Esophagus muscularis mucosa (tissue), 4 donors: ENCODE measurements around the gene SDHB. TPM values are rescaled to one million over a fixed set of nuclear protein-coding genes. Genes with fewer than 3 reads are reported as not detected.

Source experiments
- DNase-seq: peaks from one replicate; pipeline ENCODE4 v3.0.0-alpha.2; 2017; ENCODE audit errors: extremely low spot score
- H3K27ac ChIP-seq, 4 donors: fragments of 200-600 bp; sonication (generic); replicated peaks in 1 of 4; 1 replicate in 3 of 4; 2 replicates in 1 of 4; pipeline ENCODE4 v1.5.1; 2016 to 2019; ENCODE audit warnings: mild to moderate bottlenecking in 1 of 4
- H3K27me3 ChIP-seq, 4 donors: fragments of 200-600 bp; sonication (generic); one replicate each; pipeline versions ENCODE4 v1.5.1 to v1.6.0; 2016 to 2019
- H3K36me3 ChIP-seq, 4 donors: fragments of 200-600 bp; sonication (generic); one replicate each; pipeline ENCODE4 v1.5.1; 2016 to 2019
- H3K4me1 ChIP-seq, 4 donors: fragments of 200-600 bp; sonication (generic); one replicate each; pipeline ENCODE4 v1.5.1; 2016 to 2019
- H3K4me3 ChIP-seq, 4 donors: fragments of 200-600 bp; sonication (generic); 1 replicate in 2 of 4; 2 replicates in 2 of 4; pipeline ENCODE4 v1.5.1; 2016 to 2019; ENCODE audit warnings: mild to moderate bottlenecking in 4 of 4, moderate library complexity in 1 of 4
- H3K9me3 ChIP-seq, 4 donors: fragments of 200-600 bp; sonication (generic); 1 replicate in 3 of 4; 2 replicates in 1 of 4; pipeline ENCODE4 v1.5.1; 2016 to 2019
- EP300 ChIP-seq: sonication (generic); formaldehyde crosslinking; IDR thresholded peaks from one replicate; pipeline ENCODE4 v1.6.1; 2017; ENCODE audit warnings: antibody characterized with exemption
- POLR2A ChIP-seq: fragments of 450-650 bp; IDR thresholded peaks from one replicate; pipeline ENCODE4 v1.6.1; 2017; ENCODE audit warnings: antibody characterized with exemption, moderate library complexity, mild to moderate bottlenecking, low read depth
- POLR2AphosphoS5 ChIP-seq, 2 donors: sonication (generic); formaldehyde crosslinking; IDR thresholded peaks; one replicate each; pipeline ENCODE4 v1.6.1; 2017; ENCODE audit warnings: antibody characterized with exemption in 2 of 2
- WGBS: methylation state at CpG from one replicate; pipeline ENCODE4 v1.1.5; 2018; 5-methylcytosine and 5-hydroxymethylcytosine counted together
- intact Hi-C: fragments of 100-400 bp; cut with DNase I; formaldehyde crosslinking; loops from one replicate; pipeline ENCODE4 v1.15.1; 2023
- total RNA-seq, 4 donors: library from RNA; depleted of rRNA; stranded (reverse); fragments of >200 nt; gene quantifications; one replicate each; pipeline versions ENCODE4 v1.1.0 to v1.2.1, GENCODE V29; 2016
- TF ChIP-seq, protein P1 (sequence below), 3 experiments: fragments of 200-600 bp in 2 of 3; fragments of 450-650 bp in 1 of 3; sonication (generic) in 2 of 3; IDR thresholded peaks; one replicate each; pipeline ENCODE4 v1.5.1; 2017 to 2019; ENCODE audit warnings: antibody characterized with exemption in 3 of 3, mild to moderate bottlenecking in 2 of 3, moderate library complexity in 1 of 3

SDHB gene
- total RNA-seq, 4 donors from 2014 or later, result 95.4 to 129 (median 120) TPM

DNA sequence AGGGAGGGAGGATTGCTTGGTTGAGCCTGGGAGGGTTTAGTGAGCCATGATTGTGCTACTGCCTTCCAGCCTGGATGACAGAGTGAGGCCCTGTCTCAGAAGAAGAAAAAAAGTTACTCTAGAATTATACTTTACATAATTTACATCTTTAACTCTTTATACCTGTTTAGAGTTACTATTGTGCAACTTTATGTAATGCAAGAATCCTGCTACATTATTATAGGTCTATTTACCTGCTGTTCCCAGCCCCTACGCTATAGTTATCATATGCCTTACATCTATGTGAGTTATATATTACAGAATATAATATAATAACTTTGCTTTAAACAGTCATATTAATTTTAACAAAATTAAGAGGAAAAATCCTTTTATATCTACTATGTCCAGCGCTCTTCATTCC, 14.3 kb downstream of the SDHB start:
- H3K36me3 ChIP-seq, result peaks cover 42 to 81% (median 64%) of the 10 kb centered on the region in 4 donors
- DNase-seq, result no peak
- H3K27me3 ChIP-seq, result no peaks in the 10 kb centered on the region
- H3K4me3 ChIP-seq, result no peak overlapping the region
- H3K9me3 ChIP-seq, result no peaks in the 10 kb centered on the region
- intact Hi-C loops, result no loop called here
- TF ChIP-seq EP300 (no peak), POLR2A (no peak), POLR2AphosphoS5 (IDR thresholded peaks at IDR 0.05) (no peak)
- TF ChIP-seq, protein P1, sequence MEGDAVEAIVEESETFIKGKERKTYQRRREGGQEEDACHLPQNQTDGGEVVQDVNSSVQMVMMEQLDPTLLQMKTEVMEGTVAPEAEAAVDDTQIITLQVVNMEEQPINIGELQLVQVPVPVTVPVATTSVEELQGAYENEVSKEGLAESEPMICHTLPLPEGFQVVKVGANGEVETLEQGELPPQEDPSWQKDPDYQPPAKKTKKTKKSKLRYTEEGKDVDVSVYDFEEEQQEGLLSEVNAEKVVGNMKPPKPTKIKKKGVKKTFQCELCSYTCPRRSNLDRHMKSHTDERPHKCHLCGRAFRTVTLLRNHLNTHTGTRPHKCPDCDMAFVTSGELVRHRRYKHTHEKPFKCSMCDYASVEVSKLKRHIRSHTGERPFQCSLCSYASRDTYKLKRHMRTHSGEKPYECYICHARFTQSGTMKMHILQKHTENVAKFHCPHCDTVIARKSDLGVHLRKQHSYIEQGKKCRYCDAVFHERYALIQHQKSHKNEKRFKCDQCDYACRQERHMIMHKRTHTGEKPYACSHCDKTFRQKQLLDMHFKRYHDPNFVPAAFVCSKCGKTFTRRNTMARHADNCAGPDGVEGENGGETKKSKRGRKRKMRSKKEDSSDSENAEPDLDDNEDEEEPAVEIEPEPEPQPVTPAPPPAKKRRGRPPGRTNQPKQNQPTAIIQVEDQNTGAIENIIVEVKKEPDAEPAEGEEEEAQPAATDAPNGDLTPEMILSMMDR (IDR thresholded peaks at IDR 0.05), result no peak
- peaks cover 0 to 4% (median under 1%) of the 10 kb centered on the region in 4 donors for H3K4me1 ChIP-seq
- WGBS, result 99% methylated on average over 2 of the region's 2 CpGs
- H3K27ac ChIP-seq, result no peak overlapping the region

DNA sequence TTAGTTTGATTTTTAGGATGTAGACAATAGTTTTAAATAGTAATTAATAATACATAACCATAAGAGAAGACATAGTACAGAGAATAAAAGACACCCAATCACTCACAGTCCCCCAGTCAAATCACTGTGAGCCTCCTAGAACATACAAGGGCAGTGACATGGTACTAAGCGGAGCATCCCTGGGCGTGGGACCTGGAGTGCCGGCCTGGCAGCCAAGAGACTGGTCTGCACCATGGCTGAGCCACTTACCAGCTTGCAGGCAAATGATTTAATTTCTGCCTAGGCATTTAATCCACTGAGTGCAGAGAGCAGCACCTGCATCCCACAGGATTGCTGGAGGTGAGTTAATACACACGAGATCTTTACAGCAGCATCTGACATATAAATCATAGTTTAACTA, 20.4 kb downstream of the SDHB start:
- no peaks in the 10 kb centered on the region for H3K9me3 ChIP-seq
- intact Hi-C loops, result no loop called here
- peaks cover 0 to 4% (median 0%) of the 10 kb centered on the region in 4 donors for H3K4me1 ChIP-seq
- H3K4me3 ChIP-seq, result no peak overlapping the region
- no peaks in the 10 kb centered on the region for H3K27me3 ChIP-seq
- WGBS, result 92% methylated on average over 4 of the region's 4 CpGs
- no peak for DNase-seq
- no peak for TF ChIP-seq EP300
- no peak for TF ChIP-seq POLR2AphosphoS5 (IDR thresholded peaks at IDR 0.05)
- TF ChIP-seq, protein P1 (IDR thresholded peaks at IDR 0.05), result no peak
- TF ChIP-seq POLR2A, result no peak
- H3K27ac ChIP-seq, result no peak overlapping the region
- peaks cover 44 to 83% (median 52%) of the 10 kb centered on the region in 4 donors for H3K36me3 ChIP-seq

DNA sequence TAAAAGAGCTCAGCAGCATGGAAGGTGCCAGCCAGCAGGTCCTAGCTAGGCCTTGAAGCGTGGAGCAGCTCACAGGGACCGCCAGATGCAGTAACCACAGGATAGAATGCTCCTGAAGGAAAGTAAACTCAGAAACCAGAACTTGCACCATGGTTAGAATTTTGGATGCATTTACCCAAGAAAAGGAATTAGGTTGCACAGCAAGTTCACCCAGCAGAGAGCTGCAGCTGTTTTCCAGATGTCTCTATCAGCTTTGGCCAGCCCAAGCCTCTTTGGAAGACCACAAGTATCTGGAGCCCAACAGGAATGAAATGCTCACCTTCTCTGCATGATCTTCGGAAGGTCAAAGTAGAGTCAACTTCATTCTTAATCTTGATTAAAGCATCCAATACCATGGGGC, 21.1 kb downstream of the SDHB start:
- peaks cover 0 to 4% (median 0%) of the 10 kb centered on the region in 4 donors for H3K4me1 ChIP-seq
- WGBS, result 89% methylated on average over 3 of the region's 3 CpGs
- intact Hi-C loops, result no loop called here
- H3K27me3 ChIP-seq, result no peaks in the 10 kb centered on the region
- no peak for DNase-seq
- no peak overlapping the region for H3K27ac ChIP-seq
- H3K4me3 ChIP-seq, result no peak overlapping the region
- H3K36me3 ChIP-seq, result peaks cover 49 to 83% (median 53%) of the 10 kb centered on the region in 4 donors
- TF ChIP-seq, protein P1 (IDR thresholded peaks at IDR 0.05), result no peak
- no peak for TF ChIP-seq POLR2A
- no peak for TF ChIP-seq EP300
- no peak for TF ChIP-seq POLR2AphosphoS5 (IDR thresholded peaks at IDR 0.05)
- no peaks in the 10 kb centered on the region for H3K9me3 ChIP-seq

DNA sequence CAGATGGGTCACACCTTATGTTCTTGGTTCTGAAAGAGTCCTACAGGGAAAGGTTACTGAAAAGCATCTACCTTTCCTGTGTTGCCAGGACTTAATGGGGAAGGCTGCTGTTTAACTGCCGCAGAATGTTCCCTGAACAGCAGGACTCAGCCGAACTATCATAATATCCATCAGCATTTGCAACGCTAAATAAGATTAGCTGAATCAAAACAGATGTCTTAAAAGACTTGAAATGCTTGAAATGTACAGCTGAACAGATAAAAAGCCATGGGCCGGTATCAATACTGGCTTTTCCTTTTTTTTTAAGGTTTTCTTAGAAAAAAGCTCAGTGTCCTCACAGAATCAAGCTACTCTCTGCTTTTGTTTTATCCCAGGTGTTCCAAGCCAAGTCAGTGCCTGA, 22.4 kb downstream of the SDHB start:
- H3K27ac ChIP-seq, result no peak overlapping the region
- WGBS, result 76% methylated on average over 4 of the region's 4 CpGs
- H3K4me1 ChIP-seq, result peaks cover 0 to 4% (median 0%) of the 10 kb centered on the region in 4 donors

More for the DNA sequence above, 22.4 kb downstream of the SDHB start:
- Histone ChIP-seq H3K9me3 (no peaks in the 10 kb centered on the region), H3K27me3 (no peaks in the 10 kb centered on the region), H3K36me3 (peaks cover 56 to 85% (median 61%) of the 10 kb centered on the region in 4 donors), H3K4me3 (no peak overlapping the region)
- intact Hi-C loops, result no loop called here
- TF ChIP-seq EP300 (no peak), POLR2AphosphoS5 (IDR thresholded peaks at IDR 0.05) (no peak), POLR2A (no peak)
- TF ChIP-seq, protein P1 (IDR thresholded peaks at IDR 0.05), result no peak
- no peak for DNase-seq
